Upper lobe of left lung (tissue), 4 donors: ENCODE measurements around the gene ARF5.

ENCODE experiments used
- EP300 ChIP-seq, 4 donors: sonication (generic); formaldehyde crosslinking; IDR thresholded peaks; one replicate each; pipeline ENCODE4 v1.5.1; 2017; ENCODE audit warnings: antibody characterized with exemption in 4 of 4, control low read depth in 2 of 4
- POLR2A ChIP-seq, 4 donors: fragments of 450-650 bp; IDR thresholded peaks; one replicate each; pipeline ENCODE4 v1.5.1; 2016 to 2017; ENCODE audit warnings: antibody characterized with exemption in 4 of 4, mild to moderate bottlenecking in 2 of 4
- POLR2AphosphoS5 ChIP-seq, 2 donors: sonication (generic); formaldehyde crosslinking; IDR thresholded peaks; one replicate each; pipeline ENCODE4 v1.5.1; 2017; ENCODE audit warnings: antibody characterized with exemption in 2 of 2
- TF ChIP-seq, protein P1 (sequence below), 6 experiments: fragments of 450-650 bp in 4 of 6; fragments of 200-600 bp in 2 of 6; sonication (generic) in 2 of 6; IDR thresholded peaks; one replicate each; pipeline ENCODE4 v1.5.1; 2016 to 2019; ENCODE audit warnings: antibody characterized with exemption in 6 of 6

DNA sequence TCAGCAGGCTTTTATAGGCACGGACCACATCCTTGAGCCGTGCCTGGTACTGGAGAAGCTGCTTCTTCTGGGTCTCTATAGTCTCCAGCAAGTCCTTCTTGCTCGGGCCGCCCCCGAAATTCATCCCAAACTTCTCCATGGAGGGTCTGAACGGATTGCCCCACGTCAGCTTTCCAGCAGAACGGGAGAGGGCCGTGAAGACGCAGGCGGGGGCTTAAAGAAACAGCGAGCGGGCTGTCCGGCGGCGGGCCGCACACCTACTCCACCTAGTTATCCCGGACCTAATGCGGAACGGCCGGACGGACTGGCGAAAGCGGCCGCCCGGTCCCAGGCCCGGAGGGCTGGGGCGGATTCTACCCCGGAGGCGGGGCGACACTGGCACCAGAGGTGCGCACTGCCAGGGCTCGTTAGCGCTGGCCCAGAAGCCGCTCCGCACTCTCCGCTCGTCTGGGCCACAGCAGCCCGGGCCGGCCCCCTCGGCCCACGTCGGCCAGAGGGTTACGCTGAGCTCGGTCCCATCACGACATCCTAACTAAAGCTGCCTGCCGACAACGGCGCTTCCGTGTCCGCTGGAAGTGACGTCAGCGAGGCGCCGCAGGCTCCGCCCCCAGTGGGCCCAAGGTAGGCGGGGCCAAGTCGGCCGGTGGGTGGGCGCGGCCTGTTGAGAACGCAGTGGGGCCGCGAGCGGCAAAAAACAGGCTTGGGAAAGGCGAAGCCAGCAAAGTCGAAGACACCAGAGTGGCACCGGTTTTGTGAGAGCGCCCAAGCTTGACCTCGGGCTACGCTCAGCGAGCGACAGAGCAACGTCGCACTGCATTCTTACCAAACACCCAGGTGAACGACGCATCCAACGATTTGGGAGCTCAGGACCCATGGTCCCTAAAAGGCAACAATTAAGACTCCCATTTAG is 2.9 kb upstream of the ARF5 start, which contains the start of gene GCC1:
- TF ChIP-seq, protein P1, sequence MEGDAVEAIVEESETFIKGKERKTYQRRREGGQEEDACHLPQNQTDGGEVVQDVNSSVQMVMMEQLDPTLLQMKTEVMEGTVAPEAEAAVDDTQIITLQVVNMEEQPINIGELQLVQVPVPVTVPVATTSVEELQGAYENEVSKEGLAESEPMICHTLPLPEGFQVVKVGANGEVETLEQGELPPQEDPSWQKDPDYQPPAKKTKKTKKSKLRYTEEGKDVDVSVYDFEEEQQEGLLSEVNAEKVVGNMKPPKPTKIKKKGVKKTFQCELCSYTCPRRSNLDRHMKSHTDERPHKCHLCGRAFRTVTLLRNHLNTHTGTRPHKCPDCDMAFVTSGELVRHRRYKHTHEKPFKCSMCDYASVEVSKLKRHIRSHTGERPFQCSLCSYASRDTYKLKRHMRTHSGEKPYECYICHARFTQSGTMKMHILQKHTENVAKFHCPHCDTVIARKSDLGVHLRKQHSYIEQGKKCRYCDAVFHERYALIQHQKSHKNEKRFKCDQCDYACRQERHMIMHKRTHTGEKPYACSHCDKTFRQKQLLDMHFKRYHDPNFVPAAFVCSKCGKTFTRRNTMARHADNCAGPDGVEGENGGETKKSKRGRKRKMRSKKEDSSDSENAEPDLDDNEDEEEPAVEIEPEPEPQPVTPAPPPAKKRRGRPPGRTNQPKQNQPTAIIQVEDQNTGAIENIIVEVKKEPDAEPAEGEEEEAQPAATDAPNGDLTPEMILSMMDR (IDR thresholded peaks at IDR 0.05): no peak
- TF ChIP-seq POLR2A (IDR thresholded peaks at IDR 0.05) (peak in 3 of 4 donors; percentile 81 to 94 (median 93)), POLR2AphosphoS5 (IDR thresholded peaks at IDR 0.05) (peak; percentile 94 to 95), EP300 (IDR thresholded peaks at IDR 0.05) (no peak)
